GM21381 (cell line): Measurements from ENCODE around the gene RPL32.

Source experiments
- ATAC-seq: cut with Tn5 transposase; IDR thresholded peaks from one replicate; pipeline ENCODE4 v1.9.1; 2021; ENCODE audit warnings: mild to moderate bottlenecking, moderate library complexity; ENCODE audit not compliant: unreplicated experiment

RPL32 gene

GRCh38 chr3:12833222-12834161, 7.9 kb downstream of the RPL32 start:
- ATAC-seq, result no peak

GRCh38 chr3:12832350-12833221, 8.8 kb downstream of the RPL32 start:
- ATAC-seq, result no peak

- ATAC-seq, result no peak
These were observed 10.0 kb downstream of the RPL32 start for GRCh38 chr3:12831301-12831866.

- no peak for ATAC-seq
These were observed 10.6 kb downstream of the RPL32 start for GRCh38 chr3:12830785-12831156.

GRCh38 chr3:12829886-12830784, 11.2 kb downstream of the RPL32 start:
- no peak for ATAC-seq

- no peak for ATAC-seq
These were observed 12.0 kb downstream of the RPL32 start for GRCh38 chr3:12829404-12829803.

GRCh38 chr3:12828751-12829150, 12.6 kb downstream of the RPL32 start:
- ATAC-seq, result no peak

GRCh38 chr3:12825156-12825555, 16.2 kb downstream of the RPL32 start:
- ATAC-seq, result no peak

GRCh38 chr3:12824299-12824698, 17.1 kb downstream of the RPL32 start:
- no peak for ATAC-seq

GRCh38 chr3:12822725-12823373, 18.5 kb downstream of the RPL32 start:
- ATAC-seq, result no peak

GRCh38 chr3:12818773-12819172, 22.6 kb downstream of the RPL32 start:
- no peak for ATAC-seq

- ATAC-seq, result no peak
These were observed 23.1 kb downstream of the RPL32 start for GRCh38 chr3:12818273-12818672.

- ATAC-seq, result no peak
These were observed 24.0 kb downstream of the RPL32 start for GRCh38 chr3:12817343-12817710.

GRCh38 chr3:12816521-12817342, 24.6 kb downstream of the RPL32 start:
- no peak for ATAC-seq

- ATAC-seq, result no peak
These were observed 25.6 kb downstream of the RPL32 start for GRCh38 chr3:12815719-12816118.

- no peak for ATAC-seq
These were observed 26.3 kb downstream of the RPL32 start for GRCh38 chr3:12815078-12815477.

- ATAC-seq, result no peak
These were observed 27.4 kb downstream of the RPL32 start for GRCh38 chr3:12813967-12814366.

- no peak for ATAC-seq
These were observed 28.6 kb downstream of the RPL32 start for GRCh38 chr3:12812812-12813211.

- no peak for ATAC-seq
These were observed 30.4 kb downstream of the RPL32 start for GRCh38 chr3:12810961-12811360.
